HCT116 (cell line): ENCODE results near the gene MRPS2. TPM values are rescaled to one million over a fixed set of nuclear protein-coding genes. Genes with fewer than 3 reads are reported as not detected.

Experiments used
- ATAC-seq: fragments of 200-7000 bp; cut with Tn5 transposase; 2 replicates; pipeline ENCODE4 v1.9.1; 2020; ENCODE audit warnings: mild to moderate bottlenecking, moderate library complexity
- BruUV-seq: library from RNA; stranded (reverse); fragments of 400-500 nt; replicated peaks from 2 replicates; lab custom pipeline; 2021; lab: Mats Ljungman, UMichigan
- CTCF ChIA-PET: fragments of 300-600 bp; sonication (Branson Sonifier 250); formaldehyde crosslinking; loops from one replicate; lab custom pipeline; 2021; ENCODE audit warnings: antibody characterized with exemption; lab: Charles Lee
- POLR2A ChIA-PET: fragments of 300-600, 350-600 bp; sonication (Branson Sonifier 250); formaldehyde crosslinking; loops from one replicate; lab custom pipeline; 2021; ENCODE audit warnings: antibody characterized with exemption; lab: Charles Lee
- RAD21 ChIA-PET, 2 experiments: fragments of 300-600 bp; sonication (Branson Sonifier 250); formaldehyde crosslinking; loops; one replicate each; lab custom pipeline; 2023; ENCODE audit warnings: low total read pairs in 2 of 2; ENCODE audit not compliant: uncharacterized antibody in 2 of 2, unreplicated experiment in 2 of 2, low non-redundant PET in 1 of 2; lab: Charles Lee
- DNase-seq: peaks from one replicate; pipeline ENCODE4 v3.0.0-alpha.2; 2010; ENCODE audit warnings: low read depth, low spot score
- H2AFZ ChIP-seq: fragments of 200-600 bp; shearing (Covaris generic), sonication (generic); 2 replicates; pipeline ENCODE4 v1.6.1; 2017; ENCODE audit warnings: low read depth, mixed run types, mixed read lengths, antibody characterized with exemption, low read length; ENCODE audit not compliant: poor library complexity, severe bottlenecking
- H3K27ac ChIP-seq: 2 replicates; pipeline ENCODE4 v1.5.1; 2012; ENCODE audit warnings: low read depth, low read length
- H3K27me3 ChIP-seq: fragments of 200-600 bp; sonication (generic); 2 replicates; pipeline ENCODE4 v1.6.1; 2016; ENCODE audit warnings: mixed run types, low read length, mixed read lengths; ENCODE audit not compliant: insufficient read depth
- H3K36me3 ChIP-seq, 2 experiments: fragments of 200-500 bp in 1 of 2; fragments of 200-600 bp in 1 of 2; sonication (Bioruptor generic) in 1 of 2; sonication (generic) in 1 of 2; 2 replicates each; pipeline versions ENCODE4 v1.5.1 to v1.6.1; 2014 to 2016; ENCODE audit warnings: low read length in 2 of 2, inconsistent platforms in 1 of 2, mixed read lengths in 1 of 2, mixed run types in 1 of 2; ENCODE audit not compliant: insufficient read depth in 2 of 2, control insufficient read depth in 1 of 2
- H3K4me1 ChIP-seq, 2 experiments: fragments of 200-600 bp in 1 of 2; sonication (generic) in 1 of 2; 2 replicates each; pipeline versions ENCODE4 v1.5.1 to v1.6.1; 2012 to 2017; ENCODE audit warnings: low read length in 2 of 2, inconsistent platforms in 1 of 2, mild to moderate bottlenecking in 1 of 2, mixed read lengths in 1 of 2, mixed run types in 1 of 2, moderate library complexity in 1 of 2; ENCODE audit not compliant: insufficient read depth in 2 of 2, control insufficient read depth in 1 of 2
- H3K4me2 ChIP-seq: fragments of 200-600 bp; sonication (generic); 2 replicates; pipeline ENCODE4 v1.6.1; 2017; ENCODE audit warnings: mixed run types, low read length, mixed read lengths
- H3K4me3 ChIP-seq, 2 experiments: fragments of 200-600 bp in 1 of 2; sonication (generic) in 1 of 2; replicated peaks in 1 of 2; 2 replicates each; pipeline ENCODE4 v1.5.1; 2011 to 2016; ENCODE audit warnings: low read length in 2 of 2, control low read depth in 1 of 2, low read depth in 1 of 2, mild to moderate bottlenecking in 1 of 2, mixed read lengths in 1 of 2, mixed run types in 1 of 2
- H3K79me2 ChIP-seq: fragments of 200-600 bp; sonication (generic); 2 replicates; pipeline ENCODE4 v1.6.1; 2017; ENCODE audit warnings: mild to moderate bottlenecking, mixed run types, low read length, moderate library complexity, mixed read lengths; ENCODE audit not compliant: insufficient read depth
- H3K9ac ChIP-seq: fragments of 200-600 bp; sonication (generic); 2 replicates; pipeline ENCODE4 v1.6.1; 2016; ENCODE audit warnings: low read length, mixed read lengths
- H3K9me2 ChIP-seq: fragments of 200-600 bp; sonication (generic), shearing (Covaris generic); 2 replicates; pipeline ENCODE4 v1.6.1; 2017; ENCODE audit warnings: mixed run types, mild to moderate bottlenecking, moderate library complexity; ENCODE audit not compliant: insufficient read depth
- H3K9me3 ChIP-seq, 2 experiments: fragments of 200-500 bp in 1 of 2; fragments of 200-600 bp in 1 of 2; sonication (Bioruptor generic) in 1 of 2; sonication (generic) in 1 of 2; 2 replicates each; pipeline ENCODE4 v1.6.1; 2014 to 2017; ENCODE audit warnings: low read length in 2 of 2, mixed read lengths in 2 of 2, inconsistent platforms in 1 of 2, low read depth in 1 of 2, mild to moderate bottlenecking in 1 of 2, mixed run types in 1 of 2, moderate library complexity in 1 of 2; ENCODE audit not compliant: control insufficient read depth in 1 of 2, insufficient read depth in 1 of 2
- H4K20me1 ChIP-seq: fragments of 200-600 bp; sonication (generic), shearing (Covaris generic); 2 replicates; pipeline ENCODE4 v1.6.1; 2017; ENCODE audit warnings: mixed run types, mild to moderate bottlenecking, moderate library complexity; ENCODE audit not compliant: insufficient read depth
- CTCF ChIP-seq, 3 experiments: fragments of 200-600 bp in 1 of 3; sonication (generic) in 1 of 3; IDR thresholded peaks in 2 of 3; conservative IDR thresholded peaks in 1 of 3; 2 replicates each; pipeline ENCODE4 v1.5.1; 2012 to 2017; ENCODE audit warnings: low read depth in 2 of 3, low read length in 2 of 3, antibody characterized with exemption in 1 of 3, borderline replicate concordance in 1 of 3, control low read depth in 1 of 3, mild to moderate bottlenecking in 1 of 3, mixed read lengths in 1 of 3, mixed run types in 1 of 3, moderate library complexity in 1 of 3; ENCODE audit not compliant: insufficient read depth in 1 of 3
- EZH2 ChIP-seq: fragments of 200-600 bp; sonication (generic); IDR thresholded peaks from 2 replicates; pipeline ENCODE4 v1.6.1; 2017; ENCODE audit warnings: antibody characterized with exemption, mixed run types
- RAD21 ChIP-seq: IDR thresholded peaks from 2 replicates; pipeline ENCODE4 v1.6.1; 2012; ENCODE audit warnings: low read depth, mild to moderate bottlenecking
- SRF ChIP-seq: IDR thresholded peaks from 2 replicates; pipeline ENCODE4 v1.6.1; 2012; ENCODE audit warnings: low read depth
- TCF7L2 ChIP-seq: IDR thresholded peaks from 2 replicates; pipeline ENCODE4 v1.7.0; 2011; ENCODE audit warnings: borderline replicate concordance, inconsistent platforms; ENCODE audit not compliant: insufficient read depth, insufficient read length; ENCODE audit errors: extremely low read depth
- intact Hi-C: fragments of 100-400 bp; cut with micrococcal nuclease; formaldehyde crosslinking; loops from 2 replicates; pipeline ENCODE4 v1.10.0; 2022
- total RNA-seq: library from RNA; stranded (reverse); gene quantifications from one replicate; pipeline ENCODE4 v1.2.1, GENCODE V29; 2021; ENCODE audit not compliant: unreplicated experiment

The MRPS2 gene
- total RNA-seq, 1 experiment from 2014 or later = 85.1 TPM

GRCh38 chr9:135522137-135522877 is 21.8 kb downstream of the MRPS2 start:
- POLR2A ChIA-PET = no interaction called here

More at GRCh38 chr9:135522137-135522877, 21.8 kb downstream of the MRPS2 start:
- CTCF ChIA-PET = no interaction called here
- Histone ChIP-seq H3K4me1 (peaks cover 0 to 9% of the 10 kb centered on the region in 2 experiments; a peak in 3 of 4 replicates), H3K79me2 (no peaks in the 10 kb centered on the region), H3K9me2 (no peaks in the 10 kb centered on the region), H3K4me3 (no peak overlapping the region), H3K9ac (no peak overlapping the region), H3K9me3 (no peaks in the 10 kb centered on the region), H2AFZ (no peak overlapping the region), H3K4me2 (no peak overlapping the region), H3K27ac (no peak overlapping the region), H3K27me3 (no peaks in the 10 kb centered on the region), H3K36me3 (no peaks in the 10 kb centered on the region), H4K20me1 (no peaks in the 10 kb centered on the region)
- no TSS peak for BruUV-seq
- DNase-seq (no peak), ATAC-seq (no peak)
- RAD21 ChIA-PET = no interaction called here
- TF ChIP-seq TCF7L2 (no peak), RAD21 (no peak), EZH2 (no peak), CTCF (IDR thresholded peaks at IDR 0.05 in 2 of 3, conservative IDR thresholded peaks at IDR 0.05 in 1 of 3; ENCODE audit: borderline replicate concordance in 1 of 3, insufficient read depth in 1 of 3, low read depth in 2 of 3, low read length in 2 of 3) (no peak), SRF (no peak)
- intact Hi-C loops = no loop called here
